ENCODE results near the gene SMC3. TPM values are rescaled to one million over a fixed set of nuclear protein-coding genes. Genes with fewer than 3 reads are reported as not detected.
"Not testable (repeated sequence)": the region's sequence is repeated elsewhere in the genome, so short reads cannot be mapped to it uniquely, and the experiment has no call there.

The SMC3 gene
- total RNA-seq, 2 experiments from 2014 or later = 81.3 to 86.8 TPM

DNA sequence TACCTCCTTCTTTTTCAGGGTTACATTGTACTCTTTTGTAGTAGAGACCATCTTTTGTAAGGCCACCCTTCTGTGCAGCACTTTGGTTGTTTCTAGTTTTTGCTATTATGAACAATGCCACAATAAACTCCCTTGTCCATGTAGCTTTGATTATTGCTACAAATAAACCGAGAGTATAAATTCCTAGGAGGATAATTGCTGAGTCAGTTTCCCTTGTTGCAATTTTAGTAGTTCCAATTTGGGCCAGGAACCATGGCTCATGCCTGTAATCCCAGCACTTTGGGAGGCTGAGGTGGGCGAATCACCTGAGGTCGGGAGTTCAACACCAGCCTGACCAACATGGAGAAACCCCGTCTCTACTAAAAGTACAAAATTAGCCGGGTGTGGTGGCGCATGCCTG, 72.4 kb downstream of the SMC3 start:
- DNase-seq; H3K36me3 Mint-ChIP-seq; H3K9me3 Mint-ChIP-seq (ENCODE audit: low read depth); H3K27ac Mint-ChIP-seq; ATAC-seq; H3K4me3 Mint-ChIP-seq: not testable (repeated sequence)
- peaks cover 18% of the 10 kb centered on the region for H3K4me1 Mint-ChIP-seq
- CTCF ChIA-PET = interaction anchor here (0.8 kb wide), 1 partner anchor 22 kb away, joined by 3 read pairs; no protein-coding TSS in a partner anchor
- peaks cover 56% of the 10 kb centered on the region for H3K27me3 Mint-ChIP-seq

- peaks cover 65% of the 10 kb centered on the region for H3K27me3 Mint-ChIP-seq
- CTCF ChIA-PET = interaction anchor here (1.0 kb wide), 1 partner anchor 31 kb away, joined by 6 read pairs; no protein-coding TSS in a partner anchor
- no peaks in the 10 kb centered on the region for H3K36me3 Mint-ChIP-seq
- DNase-seq = peak; percentile 55
- H3K27ac Mint-ChIP-seq = no peak overlapping the region
- no peak overlapping the region for H3K4me3 Mint-ChIP-seq
- no peaks in the 10 kb centered on the region for H3K9me3 Mint-ChIP-seq (ENCODE audit: low read depth)
- H3K4me1 Mint-ChIP-seq = peaks cover 19% of the 10 kb centered on the region
- peak; percentile 52 for ATAC-seq
These were observed 73.8 kb downstream of the SMC3 start for GRCh38 chr10:110641256-110641655.

GRCh38 chr10:110642204-110643034, 74.9 kb downstream of the SMC3 start:
- H3K27ac Mint-ChIP-seq = no peak overlapping the region
- H3K36me3 Mint-ChIP-seq = no peaks in the 10 kb centered on the region
- DNase-seq (no peak), ATAC-seq (no peak)
- no peaks in the 10 kb centered on the region for H3K9me3 Mint-ChIP-seq (ENCODE audit: low read depth)
- peak overlapping the region; percentile 8 for H3K4me3 Mint-ChIP-seq
- H3K27me3 Mint-ChIP-seq = peaks cover 69% of the 10 kb centered on the region
- peaks cover 19% of the 10 kb centered on the region for H3K4me1 Mint-ChIP-seq
- CTCF ChIA-PET = interaction anchor here (0.7 to 3.4 kb wide), 2 partner anchors 30 to 219 kb away, joined by 3 to 15 read pairs; no protein-coding TSS in a partner anchor

DNA sequence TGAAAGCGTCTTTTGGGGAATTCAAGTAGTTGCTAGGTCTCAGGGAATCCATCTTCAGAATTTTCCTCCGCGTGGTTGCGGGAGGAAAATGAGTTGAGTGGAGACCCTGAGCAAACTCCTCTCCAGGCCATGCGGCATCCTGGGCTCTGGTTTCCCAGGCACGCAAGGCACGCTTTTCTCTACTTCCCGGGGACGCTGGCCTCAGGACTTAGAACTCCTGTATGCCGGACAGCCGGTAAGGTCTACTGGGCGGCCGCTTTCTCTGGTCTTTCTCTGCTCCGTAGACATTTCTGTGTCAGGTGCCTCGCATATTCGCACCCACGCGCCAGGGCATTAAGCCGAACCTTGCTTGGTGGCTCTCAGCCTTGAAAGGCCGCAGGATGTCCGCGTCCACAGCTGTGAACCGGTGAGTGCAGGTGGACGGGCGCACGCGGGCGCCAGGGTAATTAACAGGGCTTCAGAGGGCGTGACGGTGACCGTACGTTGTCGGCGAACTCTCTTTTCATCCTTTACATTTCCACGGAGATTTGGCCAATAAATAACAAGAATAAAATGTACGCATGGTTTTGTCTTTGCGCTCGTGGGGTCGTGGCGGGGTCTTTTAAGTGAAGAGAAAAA, 75.6 kb downstream of the SMC3 start:
- Mint-ChIP-seq H3K36me3 (no peaks in the 10 kb centered on the region), H3K27ac (peak overlapping the region; percentile 18), H3K27me3 (peaks cover 69% of the 10 kb centered on the region), H3K9me3 (ENCODE audit: low read depth) (no peaks in the 10 kb centered on the region), H3K4me1 (peaks cover 19% of the 10 kb centered on the region), H3K4me3 (peak overlapping the region; percentile 70)
- CTCF ChIA-PET = interaction anchor here (3.4 kb wide), 1 partner anchor 29 kb away, joined by 15 read pairs; no protein-coding TSS in a partner anchor
- ATAC-seq (no peak), DNase-seq (no peak)

GRCh38 chr10:110643653-110644597, 76.4 kb downstream of the SMC3 start, which contains the start of gene RBM20:
Gene RBM20 (plus strand): TSS chr10:110644336. CDS start chr10:110644455, 119 bp downstream.
- peak within 1 kb of the TSS; percentile 70 for H3K4me3 Mint-ChIP-seq
- H3K27me3 Mint-ChIP-seq = peaks cover 75% of the 10 kb centered on the region
- peaks cover 19% of the 10 kb centered on the region for H3K4me1 Mint-ChIP-seq
- H3K9me3 Mint-ChIP-seq (ENCODE audit: low read depth) = no peaks in the 10 kb centered on the region
- H3K27ac Mint-ChIP-seq = peak within 1 kb of the TSS; percentile 18
- DNase-seq = no peak
- H3K36me3 Mint-ChIP-seq = no peaks in the 10 kb centered on the region
- ATAC-seq = peak; percentile 71
- CTCF ChIA-PET = interaction anchor here (3.4 kb wide), 1 partner anchor 28 kb away, joined by 15 read pairs; no protein-coding TSS in a partner anchor

DNA sequence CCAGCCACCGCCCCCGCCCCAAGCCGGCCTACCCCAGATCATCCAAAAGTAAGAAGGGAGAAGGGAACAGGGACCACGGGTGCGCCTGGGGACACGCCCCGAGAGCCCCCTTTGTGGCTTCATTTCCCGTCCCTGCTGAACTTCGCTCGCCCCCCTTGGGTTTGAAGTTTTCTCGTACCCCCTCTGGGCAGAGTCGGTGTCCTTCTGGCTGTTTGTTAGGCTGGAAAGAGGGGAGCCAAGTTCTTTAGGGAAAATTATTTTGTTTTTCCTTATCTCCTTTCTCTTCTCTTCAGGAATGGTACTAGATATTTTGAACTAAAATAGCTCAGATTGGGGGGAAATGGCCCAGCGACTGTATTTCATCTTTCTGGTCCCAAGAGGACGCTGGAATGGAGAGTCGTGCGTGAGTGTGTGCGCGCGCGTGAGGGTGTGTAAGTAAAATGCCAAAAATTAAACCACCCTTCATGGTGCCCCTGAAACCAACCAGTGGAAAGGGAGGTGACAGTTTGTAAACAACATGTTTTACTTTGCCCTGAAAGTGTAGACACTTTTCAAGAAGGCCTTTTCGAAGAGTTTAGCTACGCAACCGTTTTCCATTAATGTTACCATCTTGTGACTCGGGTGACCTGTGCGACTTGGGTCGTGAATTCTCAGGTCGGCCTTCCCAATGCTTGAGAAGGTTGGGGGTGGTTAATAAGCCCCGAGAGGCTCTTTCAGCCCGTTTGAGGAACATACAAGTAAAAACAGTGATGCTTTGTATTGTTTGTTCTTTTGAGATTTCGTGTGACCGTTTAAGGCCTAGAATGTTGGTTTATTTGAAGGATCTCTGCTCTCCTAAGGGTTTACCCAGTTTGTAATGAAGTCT, 77.3 kb downstream of the SMC3 start:
- H3K4me3 Mint-ChIP-seq = peak overlapping the region; percentile 51
- H3K36me3 Mint-ChIP-seq = no peaks in the 10 kb centered on the region
- H3K9me3 Mint-ChIP-seq (ENCODE audit: low read depth) = no peaks in the 10 kb centered on the region
- H3K27me3 Mint-ChIP-seq = peaks cover 79% of the 10 kb centered on the region
- H3K27ac Mint-ChIP-seq = no peak overlapping the region
- no peak for ATAC-seq
- H3K4me1 Mint-ChIP-seq = peaks cover 22% of the 10 kb centered on the region
- no peak for DNase-seq
- CTCF ChIA-PET = interaction anchor here (3.4 kb wide), 1 partner anchor 27 kb away, joined by 15 read pairs; no protein-coding TSS in a partner anchor

GRCh38 chr10:110646417-110647135, 79.1 kb downstream of the SMC3 start:
- Mint-ChIP-seq H3K27me3 (peaks cover 77% of the 10 kb centered on the region), H3K4me1 (peaks cover 29% of the 10 kb centered on the region)

DNA sequence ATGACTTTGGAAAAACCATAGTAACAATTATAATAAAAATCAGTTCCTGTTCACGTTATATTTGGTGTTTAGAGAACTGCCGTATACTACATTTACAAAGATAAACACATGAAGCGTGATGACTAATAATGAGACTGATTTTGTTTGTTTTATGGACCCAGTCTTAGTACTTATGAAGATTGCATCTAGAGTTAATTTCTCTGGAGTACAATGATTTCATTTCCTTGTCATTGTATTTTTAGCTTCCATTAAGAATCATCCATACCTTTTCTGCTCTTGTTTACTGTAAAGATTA, 79.6 kb downstream of the SMC3 start:
- Mint-ChIP-seq H3K4me1 (peaks cover 32% of the 10 kb centered on the region), H3K27me3 (peaks cover 72% of the 10 kb centered on the region), H3K9me3 (ENCODE audit: low read depth) (no peaks in the 10 kb centered on the region), H3K36me3 (no peaks in the 10 kb centered on the region), H3K27ac (no peak overlapping the region), H3K4me3 (no peak overlapping the region)
- CTCF ChIA-PET = interaction anchor here (0.9 to 1.6 kb wide), 2 partner anchors 25 to 34 kb away, joined by 3 to 6 read pairs; no protein-coding TSS in a partner anchor
- no peak for DNase-seq
- ATAC-seq = no peak

More at GRCh38 chr10:110646417-110647135, 79.1 kb downstream of the SMC3 start:
- ATAC-seq (no peak), DNase-seq (no peak)
- Mint-ChIP-seq H3K36me3 (no peaks in the 10 kb centered on the region), H3K27ac (no peak overlapping the region), H3K4me3 (no peak overlapping the region), H3K9me3 (ENCODE audit: low read depth) (no peaks in the 10 kb centered on the region)
- CTCF ChIA-PET = interaction anchor here (0.9 to 1.6 kb wide), 2 partner anchors 26 to 34 kb away, joined by 3 to 6 read pairs; no protein-coding TSS in a partner anchor

DNA sequence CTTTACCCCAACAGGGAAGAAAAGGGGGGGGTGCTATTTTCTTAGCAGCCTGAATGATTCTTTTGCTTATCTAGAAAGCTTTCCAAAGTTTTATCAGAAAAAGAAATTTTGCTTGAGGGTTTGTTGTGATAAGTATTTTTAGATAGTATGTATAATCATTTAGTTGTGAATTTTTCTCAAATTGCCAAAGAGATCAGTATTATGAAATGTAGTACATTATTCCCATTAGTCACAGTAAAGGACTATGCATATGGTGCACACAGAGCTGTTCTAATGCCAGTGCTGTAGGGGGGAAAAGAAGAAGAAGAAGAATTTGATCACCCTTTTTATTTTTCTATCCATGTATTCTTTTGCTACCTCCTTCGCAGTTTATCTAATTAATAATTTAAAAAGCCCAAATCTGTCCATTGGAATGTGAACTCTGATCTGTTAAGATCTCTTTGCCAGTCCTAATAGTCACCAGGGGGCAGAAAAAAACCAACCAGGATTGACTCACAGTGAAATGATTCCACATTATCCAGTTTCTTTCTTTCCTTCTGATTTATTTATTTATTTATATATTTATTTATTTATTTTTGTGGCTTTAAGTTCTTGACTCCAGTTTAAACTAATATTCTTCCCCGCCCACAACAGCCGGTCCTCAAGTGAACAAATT, 81.3 kb downstream of the SMC3 start:
- Mint-ChIP-seq H3K4me1 (peaks cover 30% of the 10 kb centered on the region), H3K9me3 (ENCODE audit: low read depth) (no peaks in the 10 kb centered on the region), H3K27me3 (peaks cover 71% of the 10 kb centered on the region), H3K36me3 (no peaks in the 10 kb centered on the region), H3K4me3 (no peak overlapping the region), H3K27ac (no peak overlapping the region)
- DNase-seq (no peak), ATAC-seq (no peak)
- CTCF ChIA-PET = interaction anchor here (0.6 to 1.3 kb wide), 2 partner anchors 23 to 730 kb away, joined by 3 to 4 read pairs; no protein-coding TSS in a partner anchor

GRCh38 chr10:110649347-110650264, 82.1 kb downstream of the SMC3 start:
- no peak for ATAC-seq
- Mint-ChIP-seq H3K4me3 (no peak overlapping the region), H3K9me3 (ENCODE audit: low read depth) (no peaks in the 10 kb centered on the region), H3K27me3 (peaks cover 77% of the 10 kb centered on the region), H3K36me3 (no peaks in the 10 kb centered on the region), H3K27ac (no peak overlapping the region), H3K4me1 (peaks cover 30% of the 10 kb centered on the region)
- CTCF ChIA-PET = interaction anchor here (1.3 kb wide), 1 partner anchor 22 kb away, joined by 4 read pairs; no protein-coding TSS in a partner anchor
- DNase-seq = no peak
